ENCODE results near the gene PIN4. TPM values are rescaled to one million over a fixed set of nuclear protein-coding genes. Genes with fewer than 3 reads are reported as not detected.

The PIN4 gene
- total RNA-seq, 1 experiment from 2014 or later: 9.5 TPM

GRCh38 chrX:72230290-72230689, 48.7 kb downstream of the PIN4 start (continued):
- TF ChIP-seq CTCF (IDR thresholded peaks at IDR 0.05 in 2 of 3, conservative IDR thresholded peaks at IDR 0.05 in 1 of 3; ENCODE audit: borderline replicate concordance in 1 of 3, insufficient read depth in 1 of 3, low read depth in 2 of 3, low read length in 2 of 3) (no peak), JUND (IDR thresholded peaks at IDR 0.05) (no peak), CEBPB (IDR thresholded peaks at IDR 0.05; ENCODE audit: low read depth) (no peak), REST (IDR thresholded peaks at IDR 0.05; ENCODE audit: low read depth) (no peak), ZNF274 (IDR thresholded peaks at IDR 0.05; ENCODE audit: low read depth, low read length) (no peak), MAX (IDR thresholded peaks at IDR 0.05) (no peak), SP1 (IDR thresholded peaks at IDR 0.05; ENCODE audit: low read depth) (no peak), FOSL1 (IDR thresholded peaks at IDR 0.05; ENCODE audit: low read depth) (no peak), CBX3 (IDR thresholded peaks at IDR 0.05; ENCODE audit: low read depth) (no peak)

GRCh38 chrX:72236841-72237240, 55.3 kb downstream of the PIN4 start:
- ChIA-PET CTCF (no interaction called here), RAD21 (ENCODE audit: low non-redundant PET in 1 of 2, low total read pairs in 2 of 2, uncharacterized antibody in 2 of 2, unreplicated experiment in 2 of 2) (no interaction called here), POLR2A (no interaction called here)
- Histone ChIP-seq H4K20me1 (ENCODE audit: insufficient read depth) (no peaks in the 10 kb centered on the region), H3K4me2 (ENCODE audit: low read length) (no peak overlapping the region), H3K27me3 (ENCODE audit: insufficient read depth, low read length) (no peaks in the 10 kb centered on the region), H2AFZ (ENCODE audit: low read depth, low read length, poor library complexity, severe bottlenecking) (no peak overlapping the region), H3K9ac (ENCODE audit: low read length) (no peak overlapping the region), H3K9me2 (ENCODE audit: insufficient read depth) (no peaks in the 10 kb centered on the region), H3K36me3 (ENCODE audit: control insufficient read depth in 1 of 2, insufficient read depth in 2 of 2, low read length in 2 of 2) (peaks cover 3% of the 10 kb centered on the region in 2 experiments; a peak in 2 of 4 replicates), H3K27ac (ENCODE audit: low read depth, low read length) (no peak overlapping the region), H3K9me3 (ENCODE audit: control insufficient read depth in 1 of 2, insufficient read depth in 1 of 2, low read depth in 1 of 2, low read length in 2 of 2) (no peaks in the 10 kb centered on the region), H3K79me2 (ENCODE audit: insufficient read depth, low read length) (peaks cover 44% of the 10 kb centered on the region), H3K4me3 (replicated peaks in 1 of 2; ENCODE audit: low read depth in 1 of 2, low read length in 2 of 2) (no peak overlapping the region), H3K4me1 (ENCODE audit: control insufficient read depth in 1 of 2, insufficient read depth in 2 of 2, low read length in 2 of 2) (no peaks in the 10 kb centered on the region; a peak in 1 of 4 replicates)
- DNase-seq (ENCODE audit: low read depth, low spot score) (no peak), ATAC-seq (no peak)
- intact Hi-C loops (cut with micrococcal nuclease): no loop called here
- BruUV-seq (replicated peaks): no TSS peak
- no peak for TF ChIP-seq JUND (IDR thresholded peaks at IDR 0.05)
- no peak for TF ChIP-seq CTCF (IDR thresholded peaks at IDR 0.05 in 2 of 3, conservative IDR thresholded peaks at IDR 0.05 in 1 of 3; ENCODE audit: borderline replicate concordance in 1 of 3, insufficient read depth in 1 of 3, low read depth in 2 of 3, low read length in 2 of 3)
- no peak for TF ChIP-seq ZFX (IDR thresholded peaks at IDR 0.05)
- TF ChIP-seq REST (IDR thresholded peaks at IDR 0.05; ENCODE audit: low read depth): no peak
